ENCODE measurements around the gene PSMA7. TPM values are rescaled to one million over a fixed set of nuclear protein-coding genes. Genes with fewer than 3 reads are reported as not detected.
"Not testable (repeated sequence)": the region's sequence is repeated elsewhere in the genome, so short reads cannot be mapped to it uniquely, and the experiment has no call there.

The PSMA7 gene
- total RNA-seq, 1 experiment from 2014 or later, result 687 TPM

DNA sequence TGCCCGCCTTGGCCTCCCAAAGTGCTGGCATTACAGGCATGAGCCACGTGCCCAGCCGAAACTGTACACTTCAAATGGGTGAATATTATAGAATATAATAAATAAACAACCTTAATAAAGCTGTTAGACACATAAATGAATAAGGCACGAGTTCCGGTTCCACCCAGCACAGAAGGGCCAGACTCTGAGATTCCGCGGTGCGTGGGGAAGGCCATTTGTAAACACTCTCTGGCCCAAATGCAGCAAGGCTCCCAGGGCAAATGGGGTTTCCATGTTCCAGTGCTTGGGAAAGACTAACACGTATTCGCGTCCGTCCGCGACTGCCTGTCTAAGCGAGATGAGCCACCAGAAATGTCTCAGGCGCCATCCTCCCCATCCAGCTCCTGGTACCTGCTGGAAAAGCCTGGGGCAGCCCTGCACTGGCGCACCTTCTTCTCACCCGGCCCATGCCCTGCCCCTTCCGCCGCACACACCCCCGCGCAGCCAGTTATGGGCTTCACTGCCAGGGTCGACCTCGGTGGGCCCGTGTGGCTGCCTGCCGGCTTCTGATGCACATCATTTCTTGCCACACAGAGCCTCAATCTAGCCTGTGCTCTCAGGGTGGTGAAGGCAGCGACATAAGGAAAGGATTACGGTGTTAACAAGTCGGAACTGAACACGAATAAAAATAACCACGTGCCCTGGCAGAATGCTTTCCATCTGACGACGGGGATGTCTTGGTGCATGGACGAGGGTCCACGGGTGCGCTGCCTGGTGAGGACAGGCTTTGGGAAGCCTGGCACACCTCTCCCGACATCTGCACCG lies 26.4 kb downstream of the PSMA7 start:
- no peak for DNase-seq (ENCODE audit: low read depth)
- in situ Hi-C loops (cut with HindIII; ENCODE audit: low pct_unique_long_range_greater_than_20kb, low sequenced_read_pairs), result no loop called here

- DNase-seq (ENCODE audit: low read depth); in situ Hi-C loops (cut with HindIII; ENCODE audit: low pct_unique_long_range_greater_than_20kb, low sequenced_read_pairs): not testable (repeated sequence)
Observed at GRCh38 chr20:62115800-62116407, 27.3 kb downstream of the PSMA7 start.

DNA sequence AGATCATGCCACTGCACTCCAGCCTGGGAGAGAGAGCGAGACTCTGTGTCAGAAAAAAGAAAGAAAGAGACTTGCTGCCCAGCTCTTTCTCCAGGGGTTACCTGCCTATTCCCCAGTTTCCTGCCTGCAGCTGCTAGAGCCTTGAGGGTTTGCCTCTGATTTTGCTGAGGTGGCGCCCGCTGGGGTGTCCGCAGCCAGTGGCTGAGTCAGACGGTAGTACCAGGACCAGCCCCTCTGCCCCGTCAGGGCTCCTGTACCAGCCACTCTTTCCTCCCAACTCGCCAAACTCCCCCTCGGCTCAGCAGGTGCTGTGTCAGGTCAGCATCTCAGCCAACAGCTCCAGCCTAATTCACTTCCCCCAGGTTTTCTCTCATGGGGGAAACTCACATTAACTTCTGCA lies 28.3 kb downstream of the PSMA7 start:
- in situ Hi-C loops (cut with HindIII; ENCODE audit: low pct_unique_long_range_greater_than_20kb, low sequenced_read_pairs), result no loop called here
- DNase-seq (ENCODE audit: low read depth), result no peak

DNA sequence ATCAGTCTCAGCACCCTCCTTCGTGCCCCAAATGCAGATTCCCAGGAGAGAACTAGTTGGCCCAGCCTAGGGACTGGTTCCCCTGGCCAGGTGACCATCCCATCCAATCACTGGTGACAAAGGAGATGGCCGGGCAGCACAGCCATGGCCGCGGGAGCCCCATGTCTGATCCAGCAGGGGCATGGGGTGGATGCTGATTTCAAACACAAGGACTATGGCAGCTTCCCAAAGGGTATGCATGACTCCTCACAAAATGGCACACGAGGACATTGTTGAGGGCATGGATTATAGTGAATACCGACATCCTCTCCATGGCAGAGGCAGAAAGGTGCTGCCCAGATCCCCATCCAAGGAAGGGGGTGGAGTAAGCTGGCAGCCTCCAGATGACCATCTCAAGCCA lies 30.8 kb downstream of the PSMA7 start:
- DNase-seq (ENCODE audit: low read depth), result no peak
- in situ Hi-C loops (cut with HindIII; ENCODE audit: low pct_unique_long_range_greater_than_20kb, low sequenced_read_pairs), result no loop called here

- in situ Hi-C loops (cut with HindIII; ENCODE audit: low pct_unique_long_range_greater_than_20kb, low sequenced_read_pairs), result no loop called here
Observed at GRCh38 chr20:62111148-62111547, 32.0 kb downstream of the PSMA7 start.

GRCh38 chr20:62105592-62105991 lies 37.6 kb downstream of the PSMA7 start:
- no peak for DNase-seq (ENCODE audit: low read depth)
- in situ Hi-C loops (cut with HindIII; ENCODE audit: low pct_unique_long_range_greater_than_20kb, low sequenced_read_pairs), result no loop called here

More at GRCh38 chr20:62111148-62111547, 32.0 kb downstream of the PSMA7 start:
- DNase-seq (ENCODE audit: low read depth), result no peak

GRCh38 chr20:62104791-62105345 lies 38.3 kb downstream of the PSMA7 start:
- in situ Hi-C loops (cut with HindIII; ENCODE audit: low pct_unique_long_range_greater_than_20kb, low sequenced_read_pairs), result no loop called here
- no peak for DNase-seq (ENCODE audit: low read depth)

DNA sequence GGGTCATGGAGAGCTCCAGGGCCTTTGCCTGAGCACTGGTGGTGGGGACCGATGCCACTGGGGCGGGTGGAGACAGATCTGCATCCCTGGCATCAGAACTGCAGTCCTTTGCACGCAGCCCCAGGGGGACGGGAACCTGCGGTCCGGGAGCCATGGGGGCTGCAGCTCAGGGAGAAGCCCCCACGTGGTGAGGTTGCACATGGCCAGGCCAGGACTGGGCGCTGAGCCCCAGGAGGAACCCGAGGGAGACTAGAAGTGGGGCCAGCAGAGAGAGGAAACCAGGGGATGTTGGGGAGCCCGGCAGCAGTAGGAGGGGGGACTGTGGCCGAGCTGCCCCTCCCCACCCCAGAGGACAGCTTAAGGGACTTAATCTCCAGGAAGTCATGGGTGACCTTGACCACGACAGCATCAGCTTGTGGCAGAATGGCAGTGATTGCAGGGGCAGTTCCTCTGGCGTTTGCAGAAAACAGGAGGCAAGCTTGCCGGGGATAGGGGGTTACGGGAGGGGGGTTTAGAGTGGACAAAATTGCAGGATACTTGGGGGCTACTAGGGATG lies 38.9 kb downstream of the PSMA7 start:
- in situ Hi-C loops (cut with HindIII; ENCODE audit: low pct_unique_long_range_greater_than_20kb, low sequenced_read_pairs), result no loop called here
- DNase-seq (ENCODE audit: low read depth), result no peak

DNA sequence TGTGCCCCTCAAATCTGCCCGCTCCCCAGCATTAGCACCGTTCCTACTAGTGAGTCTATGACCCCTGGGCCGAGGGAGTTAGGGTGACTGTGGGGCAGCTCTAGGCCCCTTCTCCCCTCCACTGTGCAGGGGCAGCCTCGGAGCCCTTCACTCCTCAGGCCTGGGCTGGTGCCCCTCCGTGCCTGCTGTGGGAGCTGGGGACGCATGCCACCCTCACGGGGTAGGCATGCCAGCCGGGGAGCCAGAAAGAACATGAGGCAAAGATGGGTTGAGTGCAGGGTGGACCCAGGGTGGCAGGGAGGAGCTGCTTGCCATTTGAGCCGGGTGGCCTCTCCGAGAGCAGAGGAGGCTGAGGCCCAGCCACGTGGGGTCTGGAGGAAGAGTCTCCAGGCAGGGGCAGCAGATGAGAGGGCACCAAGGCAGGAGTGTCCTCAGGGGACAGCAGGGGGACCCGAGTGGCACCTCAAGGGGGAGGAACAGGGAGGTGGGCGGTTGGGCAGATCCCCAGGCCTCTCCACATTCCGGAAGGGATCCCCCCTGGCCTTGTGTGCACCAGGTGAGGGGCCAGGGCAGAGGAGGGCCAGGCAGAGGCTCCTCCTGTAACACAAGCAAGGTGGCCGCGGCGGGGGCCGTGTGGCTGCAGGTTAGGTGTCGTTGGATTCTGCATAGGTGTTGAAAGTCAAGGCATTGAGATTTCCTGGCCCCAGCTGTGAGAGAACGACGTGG lies 39.5 kb downstream of the PSMA7 start:
- DNase-seq (ENCODE audit: low read depth), result no peak
- in situ Hi-C loops (cut with HindIII; ENCODE audit: low pct_unique_long_range_greater_than_20kb, low sequenced_read_pairs), result no loop called here

DNA sequence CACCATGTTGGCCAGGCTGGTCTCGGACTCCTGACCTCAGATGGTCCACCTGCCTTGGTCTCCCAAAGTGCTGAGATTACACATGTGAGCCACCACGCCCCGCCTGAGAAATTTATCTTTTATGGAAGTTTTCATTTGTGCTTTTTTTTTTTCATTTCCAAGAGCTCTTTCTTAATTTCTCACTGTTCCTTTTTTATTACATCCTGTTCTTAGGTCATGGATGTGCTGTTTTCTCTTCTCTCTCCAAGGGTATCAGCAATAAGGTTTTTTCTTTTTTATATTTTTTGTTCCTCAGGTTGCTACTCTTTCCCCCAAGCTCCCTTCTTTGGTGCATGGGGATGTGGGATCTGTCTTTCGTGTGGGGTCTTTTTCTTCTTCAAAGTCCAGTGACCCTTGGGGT lies 42.1 kb downstream of the PSMA7 start:
- in situ Hi-C loops (cut with HindIII; ENCODE audit: low pct_unique_long_range_greater_than_20kb, low sequenced_read_pairs), result no loop called here
- no peak for DNase-seq (ENCODE audit: low read depth)

- in situ Hi-C loops (cut with HindIII; ENCODE audit: low pct_unique_long_range_greater_than_20kb, low sequenced_read_pairs), result no loop called here
- no peak for DNase-seq (ENCODE audit: low read depth)
Observed at GRCh38 chr20:62097881-62098407, 45.2 kb downstream of the PSMA7 start.

- in situ Hi-C loops (cut with HindIII; ENCODE audit: low pct_unique_long_range_greater_than_20kb, low sequenced_read_pairs), result no loop called here
- DNase-seq (ENCODE audit: low read depth), result no peak
Observed at GRCh38 chr20:62096421-62097380, 46.5 kb downstream of the PSMA7 start.

- in situ Hi-C loops (cut with HindIII; ENCODE audit: low pct_unique_long_range_greater_than_20kb, low sequenced_read_pairs), result no loop called here
- DNase-seq (ENCODE audit: low read depth), result no peak
Observed at GRCh38 chr20:62089393-62089792, 53.8 kb downstream of the PSMA7 start.

DNA sequence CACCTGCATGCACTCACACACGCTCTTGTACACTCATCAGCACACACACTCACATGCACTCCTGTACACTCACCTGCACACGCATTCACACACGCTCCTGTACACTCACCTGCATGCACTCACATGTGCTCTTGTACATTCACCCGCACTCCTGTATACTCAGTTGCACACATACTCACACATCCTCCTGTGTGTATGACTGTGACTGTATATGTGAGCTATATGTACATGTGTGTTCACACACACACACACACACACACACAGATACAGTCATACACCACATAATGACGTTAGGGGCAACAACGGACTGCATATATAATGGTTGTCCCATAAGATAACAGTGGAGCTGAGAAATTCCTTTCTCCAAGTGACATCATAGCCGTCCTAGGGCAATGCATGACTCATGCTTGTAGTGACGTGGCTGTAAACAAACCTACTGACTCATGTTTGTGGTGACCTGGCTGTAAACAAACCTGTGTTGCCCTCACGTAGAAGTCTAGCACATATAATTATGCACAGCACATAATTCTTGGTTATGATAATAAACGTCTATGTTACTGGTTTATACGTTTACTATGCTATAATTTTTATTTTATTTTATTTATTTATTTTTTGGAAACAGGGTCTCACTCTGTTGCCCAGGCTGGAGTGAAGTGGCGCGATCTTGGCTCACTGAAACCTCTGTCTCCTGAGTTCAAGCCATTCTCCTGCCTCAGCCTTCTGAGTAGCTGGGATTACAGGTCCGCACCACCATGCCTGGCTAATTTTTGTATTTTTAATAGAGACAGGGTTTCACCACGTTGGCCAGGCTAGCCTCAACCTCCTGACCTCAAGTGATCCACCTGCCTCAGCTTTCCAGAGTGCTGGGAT lies 54.7 kb downstream of the PSMA7 start:
- DNase-seq (ENCODE audit: low read depth), result peak; percentile 68
- in situ Hi-C loops (cut with HindIII; ENCODE audit: low pct_unique_long_range_greater_than_20kb, low sequenced_read_pairs), result no loop called here

DNA sequence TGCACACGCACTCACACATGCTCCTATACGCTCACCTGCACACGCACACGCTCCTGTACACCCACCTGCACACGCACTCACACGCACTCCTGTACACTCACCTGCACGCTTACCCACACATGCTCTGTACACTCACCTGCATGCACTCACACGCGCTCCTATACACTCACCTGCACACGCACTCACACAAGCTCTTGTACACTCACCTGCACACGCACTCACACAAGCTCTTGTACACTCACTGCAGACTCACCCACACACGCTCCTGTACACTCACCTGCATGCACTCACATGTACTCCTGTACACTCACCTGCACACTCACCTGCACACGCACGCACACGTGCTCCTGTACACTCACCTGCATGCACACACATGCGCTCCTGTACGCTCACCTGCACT lies 55.6 kb downstream of the PSMA7 start:
- in situ Hi-C loops (cut with HindIII; ENCODE audit: low pct_unique_long_range_greater_than_20kb, low sequenced_read_pairs), result no loop called here

DNA sequence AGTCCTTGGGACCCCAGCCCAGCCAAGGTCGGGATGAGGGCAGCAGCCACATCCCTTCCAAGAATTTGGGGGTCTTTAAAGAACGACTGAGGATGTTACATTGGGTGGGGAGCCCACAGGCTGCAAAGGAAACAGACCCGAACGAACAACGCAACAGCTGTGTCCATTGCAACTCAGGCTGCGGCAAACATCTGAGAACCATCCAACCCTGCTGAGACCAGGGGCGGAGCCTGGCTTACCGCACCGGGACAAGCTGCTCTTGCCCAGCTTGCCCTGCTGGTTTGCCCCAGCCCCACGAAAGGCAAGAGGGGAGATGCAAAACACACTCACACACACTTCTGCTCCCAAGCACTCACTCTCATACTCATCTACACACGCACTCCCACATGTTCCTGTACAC lies 56.0 kb downstream of the PSMA7 start:
- in situ Hi-C loops (cut with HindIII; ENCODE audit: low pct_unique_long_range_greater_than_20kb, low sequenced_read_pairs), result no loop called here
- no peak for DNase-seq (ENCODE audit: low read depth)

More for the DNA sequence above, 55.6 kb downstream of the PSMA7 start:
- no peak for DNase-seq (ENCODE audit: low read depth)

Data from Caki2 (cell line).